Fibroblast of lung (primary cell): ENCODE results near the gene ZNF660. TPM values are rescaled to one million over a fixed set of nuclear protein-coding genes. Genes with fewer than 3 reads are reported as not detected.
"Not testable (repeated sequence)": the region's sequence is repeated elsewhere in the genome, so short reads cannot be mapped to it uniquely, and the experiment has no call there.

Experiments used
- DNase-seq, 2 donors: peaks; one replicate each; pipeline versions ENCODE4 v3.0.0 to v3.0.0-alpha.2; 2010; ENCODE audit warnings: low read depth in 2 of 2
- H2AFZ ChIP-seq: 2 replicates; pipeline ENCODE4 v1.5.1; 2012; ENCODE audit warnings: low read length, control low read depth, inconsistent platforms
- H3K27ac ChIP-seq: 2 replicates; pipeline ENCODE4 v1.5.1; 2011; ENCODE audit warnings: low read length, control low read depth; ENCODE audit not compliant: insufficient read depth
- H3K27me3 ChIP-seq: 2 replicates; pipeline ENCODE4 v1.5.1; 2011; ENCODE audit warnings: mild to moderate bottlenecking, low read length; ENCODE audit not compliant: control insufficient read depth, insufficient read depth
- H3K36me3 ChIP-seq: 2 replicates; pipeline ENCODE4 v1.5.1; 2011; ENCODE audit warnings: low read length; ENCODE audit not compliant: control insufficient read depth, insufficient read depth
- H3K4me1 ChIP-seq: 2 replicates; pipeline ENCODE4 v1.5.1; 2011; ENCODE audit warnings: low read length; ENCODE audit not compliant: control insufficient read depth, insufficient read depth; ENCODE audit errors: extremely low read depth
- H3K4me2 ChIP-seq: 2 replicates; pipeline ENCODE4 v1.5.1; 2011; ENCODE audit warnings: low read length, control low read depth; ENCODE audit not compliant: insufficient read depth; ENCODE audit errors: extremely low read depth
- H3K4me3 ChIP-seq, 4 experiments: fragments of 200-600 bp in 1 of 4; sonication (generic) in 1 of 4; replicated peaks in 1 of 4; 2 replicates each; pipeline ENCODE4 v1.5.1; 2011 to 2016; ENCODE audit warnings: low read length in 4 of 4, low read depth in 3 of 4, mild to moderate bottlenecking in 3 of 4, control low read depth in 2 of 4, inconsistent platforms in 1 of 4, mixed read lengths in 1 of 4; ENCODE audit not compliant: insufficient read depth in 1 of 4; ENCODE audit errors: control extremely low read depth in 1 of 4
- H3K79me2 ChIP-seq: 2 replicates; pipeline ENCODE4 v1.5.1; 2012; ENCODE audit warnings: mild to moderate bottlenecking, low read length, inconsistent platforms; ENCODE audit not compliant: control insufficient read depth, insufficient read depth
- H3K9ac ChIP-seq: 2 replicates; pipeline ENCODE4 v1.5.1; 2011; ENCODE audit warnings: mild to moderate bottlenecking, low read length, control low read depth; ENCODE audit not compliant: insufficient read depth
- H3K9me3 ChIP-seq: 2 replicates; pipeline ENCODE4 v1.5.1; 2012; ENCODE audit warnings: low read depth, low read length; ENCODE audit not compliant: control insufficient read depth, insufficient read depth
- H4K20me1 ChIP-seq: 2 replicates; pipeline ENCODE4 v1.5.1; 2011; ENCODE audit warnings: low read length; ENCODE audit not compliant: control insufficient read depth, insufficient read depth; ENCODE audit errors: extremely low read depth
- CTCF ChIP-seq, 2 donors: IDR thresholded peaks in 1 of 2; conservative IDR thresholded peaks in 1 of 2; 1 replicate in 1 of 2; 2 replicates in 1 of 2; pipeline ENCODE4 v1.5.1; 2011 to 2012; ENCODE audit warnings: low read length in 2 of 2, control low read depth in 1 of 2, inconsistent platforms in 1 of 2, low read depth in 1 of 2, mild to moderate bottlenecking in 1 of 2
- EZH2 ChIP-seq: IDR thresholded peaks from 2 replicates; pipeline ENCODE4 v1.5.1; 2012; ENCODE audit warnings: low read length, control low read depth, mild to moderate bottlenecking; ENCODE audit errors: missing control alignments
- polyA plus RNA-seq, 2 donors: library from polyadenylated mRNA; depleted of rRNA in 1 of 2; stranded (reverse) in 1 of 2; unstranded in 1 of 2; fragments of >200 nt; gene quantifications; 2 replicates each; pipeline ENCODE4 v1.2.1, GENCODE V29; 2011 to 2012; ENCODE audit warnings: missing spikeins in 1 of 2
- total RNA-seq: library from RNA; depleted of rRNA; stranded (reverse); fragments of >200 nt; gene quantifications from 2 replicates; pipeline ENCODE4 v1.2.1, GENCODE V29; 2014

The ZNF660 gene
- total and polyA plus RNA-seq, 2 donors (not counting 1 experiment from before 2014, with no cell fraction given): 0.92 to 4.0 TPM

GRCh38 chr3:44580971-44581370 lies 3.8 kb upstream of the ZNF660 start:
- not testable (repeated sequence) for H3K36me3 ChIP-seq, H3K79me2 ChIP-seq, H3K27ac ChIP-seq, H2AFZ ChIP-seq, H3K27me3 ChIP-seq, H3K4me2 ChIP-seq, H4K20me1 ChIP-seq, H3K9me3 ChIP-seq, H3K9ac ChIP-seq, H3K4me3 ChIP-seq, H3K4me1 ChIP-seq, DNase-seq

- H2AFZ ChIP-seq: no peak overlapping the region
- no peak for TF ChIP-seq CTCF (conservative IDR thresholded peaks at IDR 0.05 in 1 of 2, IDR thresholded peaks at IDR 0.05 in 1 of 2; ENCODE audit: low read depth in 1 of 2, low read length in 2 of 2)
- no peak for TF ChIP-seq EZH2
- H3K4me1 ChIP-seq: no peaks in the 10 kb centered on the region
- no peak overlapping the region for H3K4me2 ChIP-seq
- H3K4me3 ChIP-seq: no peak overlapping the region
- no peaks in the 10 kb centered on the region for H3K36me3 ChIP-seq
- H4K20me1 ChIP-seq: no peaks in the 10 kb centered on the region
- no peaks in the 10 kb centered on the region for H3K9me3 ChIP-seq
- H3K27ac ChIP-seq: no peak overlapping the region
- H3K79me2 ChIP-seq: no peaks in the 10 kb centered on the region
- peak in 1 of 2 donors; percentile 56 for DNase-seq
- H3K9ac ChIP-seq: no peak overlapping the region
- no peaks in the 10 kb centered on the region for H3K27me3 ChIP-seq
Observed at GRCh38 chr3:44596621-44597020, 11.9 kb downstream of the ZNF660 start.

- H3K9ac ChIP-seq: no peak overlapping the region
- no peak overlapping the region for H3K27ac ChIP-seq
- H3K4me1 ChIP-seq: no peaks in the 10 kb centered on the region
- no peak for DNase-seq
- H3K4me2 ChIP-seq: no peak overlapping the region
- H3K79me2 ChIP-seq: no peaks in the 10 kb centered on the region
- no peaks in the 10 kb centered on the region for H3K9me3 ChIP-seq
- no peaks in the 10 kb centered on the region for H3K27me3 ChIP-seq
- H3K4me3 ChIP-seq: no peak overlapping the region
- TF ChIP-seq CTCF (conservative IDR thresholded peaks at IDR 0.05 in 1 of 2, IDR thresholded peaks at IDR 0.05 in 1 of 2; ENCODE audit: low read depth in 1 of 2, low read length in 2 of 2) (no peak), EZH2 (no peak)
- H3K36me3 ChIP-seq: no peaks in the 10 kb centered on the region
- H4K20me1 ChIP-seq: no peaks in the 10 kb centered on the region
- H2AFZ ChIP-seq: no peak overlapping the region
Observed at GRCh38 chr3:44601749-44602148, 17.0 kb downstream of the ZNF660 start.

- no peaks in the 10 kb centered on the region for H4K20me1 ChIP-seq
- no peak overlapping the region for H3K9ac ChIP-seq
- no peak overlapping the region for H3K4me3 ChIP-seq
- TF ChIP-seq CTCF (conservative IDR thresholded peaks at IDR 0.05 in 1 of 2, IDR thresholded peaks at IDR 0.05 in 1 of 2; ENCODE audit: low read depth in 1 of 2, low read length in 2 of 2) (no peak), EZH2 (no peak)
- no peaks in the 10 kb centered on the region for H3K9me3 ChIP-seq
- H3K27ac ChIP-seq: no peak overlapping the region
- H3K36me3 ChIP-seq: no peaks in the 10 kb centered on the region
- no peaks in the 10 kb centered on the region for H3K27me3 ChIP-seq
- H3K4me1 ChIP-seq: no peaks in the 10 kb centered on the region
- DNase-seq: no peak
- H2AFZ ChIP-seq: no peak overlapping the region
- no peak overlapping the region for H3K4me2 ChIP-seq
- H3K79me2 ChIP-seq: no peaks in the 10 kb centered on the region
Observed at GRCh38 chr3:44612678-44613077, 27.9 kb downstream of the ZNF660 start.
